ENCODE measurements around the gene SKOR2.

DNA sequence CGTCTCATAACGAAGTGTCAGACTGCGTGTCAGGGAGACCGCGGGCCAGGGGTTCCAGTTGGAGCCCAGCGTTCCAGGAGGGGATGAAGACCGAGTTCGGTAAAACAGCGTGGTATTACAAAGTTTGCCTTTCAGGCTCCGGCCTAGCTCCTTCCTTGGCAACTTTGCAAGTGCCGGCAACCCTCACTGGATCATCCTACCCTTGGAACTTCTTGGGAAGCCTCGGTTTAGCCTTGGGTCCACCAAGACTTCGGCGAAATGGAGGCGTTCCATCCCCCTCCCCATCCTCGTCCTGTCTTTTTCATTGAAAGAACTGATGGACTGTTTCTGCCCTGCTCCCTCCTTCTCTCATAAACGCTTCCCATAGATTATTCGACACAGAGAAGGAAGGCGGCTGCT is 10.4 kb upstream of the SKOR2 start:
- TF ChIP-seq, protein P1, sequence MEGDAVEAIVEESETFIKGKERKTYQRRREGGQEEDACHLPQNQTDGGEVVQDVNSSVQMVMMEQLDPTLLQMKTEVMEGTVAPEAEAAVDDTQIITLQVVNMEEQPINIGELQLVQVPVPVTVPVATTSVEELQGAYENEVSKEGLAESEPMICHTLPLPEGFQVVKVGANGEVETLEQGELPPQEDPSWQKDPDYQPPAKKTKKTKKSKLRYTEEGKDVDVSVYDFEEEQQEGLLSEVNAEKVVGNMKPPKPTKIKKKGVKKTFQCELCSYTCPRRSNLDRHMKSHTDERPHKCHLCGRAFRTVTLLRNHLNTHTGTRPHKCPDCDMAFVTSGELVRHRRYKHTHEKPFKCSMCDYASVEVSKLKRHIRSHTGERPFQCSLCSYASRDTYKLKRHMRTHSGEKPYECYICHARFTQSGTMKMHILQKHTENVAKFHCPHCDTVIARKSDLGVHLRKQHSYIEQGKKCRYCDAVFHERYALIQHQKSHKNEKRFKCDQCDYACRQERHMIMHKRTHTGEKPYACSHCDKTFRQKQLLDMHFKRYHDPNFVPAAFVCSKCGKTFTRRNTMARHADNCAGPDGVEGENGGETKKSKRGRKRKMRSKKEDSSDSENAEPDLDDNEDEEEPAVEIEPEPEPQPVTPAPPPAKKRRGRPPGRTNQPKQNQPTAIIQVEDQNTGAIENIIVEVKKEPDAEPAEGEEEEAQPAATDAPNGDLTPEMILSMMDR (IDR thresholded peaks at IDR 0.05; ENCODE audit: low read length): no peak
- no peak for TF ChIP-seq EZH2 (optimal IDR thresholded peaks at IDR 0.05; ENCODE audit: low read depth, low read length)

Data from MM.1S (cell line).